Measurements from ENCODE around the gene PLXNA2.

Gene PLXNA2

GRCh38 chr1:208153386-208153785 lies 90.8 kb downstream of the PLXNA2 start:
- in situ Hi-C loops (cut with MboI; ENCODE audit: low sequenced_read_pairs), result no loop called here

- in situ Hi-C loops (cut with MboI; ENCODE audit: low sequenced_read_pairs), result no loop called here
These were observed 92.2 kb downstream of the PLXNA2 start for GRCh38 chr1:208151728-208152598.

- in situ Hi-C loops (cut with MboI; ENCODE audit: low sequenced_read_pairs), result no loop called here
These were observed 93.2 kb downstream of the PLXNA2 start for GRCh38 chr1:208150833-208151458.

GRCh38 chr1:208149776-208150514 lies 94.2 kb downstream of the PLXNA2 start:
- in situ Hi-C loops (cut with MboI; ENCODE audit: low sequenced_read_pairs), result no loop called here

GRCh38 chr1:208149213-208149612 lies 95.0 kb downstream of the PLXNA2 start:
- in situ Hi-C loops (cut with MboI; ENCODE audit: low sequenced_read_pairs), result no loop called here

- in situ Hi-C loops (cut with MboI; ENCODE audit: low sequenced_read_pairs), result no loop called here
These were observed 95.8 kb downstream of the PLXNA2 start for GRCh38 chr1:208148380-208148779.

- in situ Hi-C loops (cut with MboI; ENCODE audit: low sequenced_read_pairs), result no loop called here
These were observed 97.5 kb downstream of the PLXNA2 start for GRCh38 chr1:208146650-208147049.

GRCh38 chr1:208145167-208145566 lies 99.0 kb downstream of the PLXNA2 start:
- in situ Hi-C loops (cut with MboI; ENCODE audit: low sequenced_read_pairs), result no loop called here

GRCh38 chr1:208142590-208143382 lies 101.4 kb downstream of the PLXNA2 start:
- in situ Hi-C loops (cut with MboI; ENCODE audit: low sequenced_read_pairs), result no loop called here

GRCh38 chr1:208141610-208142192 lies 102.5 kb downstream of the PLXNA2 start:
- in situ Hi-C loops (cut with MboI; ENCODE audit: low sequenced_read_pairs), result no loop called here

- in situ Hi-C loops (cut with MboI; ENCODE audit: low sequenced_read_pairs), result no loop called here
These were observed 104.6 kb downstream of the PLXNA2 start for GRCh38 chr1:208139434-208140045.

- in situ Hi-C loops (cut with MboI; ENCODE audit: low sequenced_read_pairs), result no loop called here
These were observed 107.0 kb downstream of the PLXNA2 start for GRCh38 chr1:208137193-208137592.

- in situ Hi-C loops (cut with MboI; ENCODE audit: low sequenced_read_pairs), result no loop called here
These were observed 107.6 kb downstream of the PLXNA2 start for GRCh38 chr1:208136459-208137182.

- in situ Hi-C loops (cut with MboI; ENCODE audit: low sequenced_read_pairs), result no loop called here
These were observed 108.8 kb downstream of the PLXNA2 start for GRCh38 chr1:208135354-208135753.

GRCh38 chr1:208134491-208134890 lies 109.7 kb downstream of the PLXNA2 start:
- in situ Hi-C loops (cut with MboI; ENCODE audit: low sequenced_read_pairs), result no loop called here

GRCh38 chr1:208133355-208133754 lies 110.8 kb downstream of the PLXNA2 start:
- in situ Hi-C loops (cut with MboI; ENCODE audit: low sequenced_read_pairs), result no loop called here

GRCh38 chr1:208132287-208132882 lies 111.8 kb downstream of the PLXNA2 start:
- in situ Hi-C loops (cut with MboI; ENCODE audit: low sequenced_read_pairs), result no loop called here

- in situ Hi-C loops (cut with MboI; ENCODE audit: low sequenced_read_pairs), result no loop called here
These were observed 112.4 kb downstream of the PLXNA2 start for GRCh38 chr1:208131621-208132286.
